Neutrophil (primary cell): ENCODE results near the gene PTPN14.

Source experiments
- H3K27ac ChIP-seq: fragments of 200-600 bp; sonication (generic); 2 replicates; pipeline ENCODE4 v1.5.1; 2016; ENCODE audit warnings: mild to moderate bottlenecking, moderate library complexity
- H3K27me3 ChIP-seq: fragments of 200-600 bp; sonication (generic); 2 replicates; pipeline ENCODE4 v1.6.0; 2016; ENCODE audit warnings: mild to moderate bottlenecking
- H3K36me3 ChIP-seq: fragments of 200-600 bp; sonication (generic); 2 replicates; pipeline ENCODE4 v1.5.1; 2017
- H3K4me1 ChIP-seq, 2 experiments: fragments of 200-600 bp in 1 of 2; sonication (generic) in 1 of 2; 1 replicate in 1 of 2; 2 replicates in 1 of 2; pipeline versions ENCODE4 v1.5.1 to v1.6.1; 2013 to 2016; ENCODE audit warnings: low read depth in 1 of 2, low read length in 1 of 2, mild to moderate bottlenecking in 1 of 2, moderate library complexity in 1 of 2; ENCODE audit not compliant: control insufficient read depth in 1 of 2, insufficient read depth in 1 of 2
- H3K4me3 ChIP-seq, 2 experiments: fragments of 200-600 bp in 1 of 2; sonication (generic) in 1 of 2; 1 replicate in 1 of 2; 2 replicates in 1 of 2; pipeline ENCODE4 v1.5.1; 2013 to 2016; ENCODE audit warnings: low read depth in 1 of 2, low read length in 1 of 2, mild to moderate bottlenecking in 1 of 2, moderate library complexity in 1 of 2
- H3K9me3 ChIP-seq: fragments of 200-600 bp; sonication (generic); 2 replicates; pipeline ENCODE4 v1.5.1; 2016
- CTCF ChIP-seq: fragments of 200-600 bp; sonication (generic); IDR thresholded peaks from 2 replicates; pipeline ENCODE4 v1.5.1; 2016; ENCODE audit warnings: antibody characterized with exemption

PTPN14 gene

GRCh38 chr1:214446772-214447556 lies 104.4 kb downstream of the PTPN14 start:
- Histone ChIP-seq H3K36me3 (no peaks in the 10 kb centered on the region), H3K4me3 (no peak overlapping the region), H3K27ac (no peak overlapping the region), H3K9me3 (no peaks in the 10 kb centered on the region), H3K27me3 (no peaks in the 10 kb centered on the region), H3K4me1 (no peaks in the 10 kb centered on the region)
- TF ChIP-seq CTCF, result no peak

GRCh38 chr1:214445831-214446614 lies 105.4 kb downstream of the PTPN14 start:
- no peaks in the 10 kb centered on the region for H3K4me1 ChIP-seq

GRCh38 chr1:214445199-214445598 lies 106.2 kb downstream of the PTPN14 start:
- no peak overlapping the region for H3K27ac ChIP-seq
- H3K4me3 ChIP-seq, result no peak overlapping the region
- H3K36me3 ChIP-seq, result no peaks in the 10 kb centered on the region
- H3K9me3 ChIP-seq, result no peaks in the 10 kb centered on the region
- no peaks in the 10 kb centered on the region for H3K4me1 ChIP-seq
- TF ChIP-seq CTCF, result no peak
- no peaks in the 10 kb centered on the region for H3K27me3 ChIP-seq

More at GRCh38 chr1:214445831-214446614, 105.4 kb downstream of the PTPN14 start:
- Histone ChIP-seq H3K4me3 (no peak overlapping the region), H3K36me3 (no peaks in the 10 kb centered on the region), H3K9me3 (no peaks in the 10 kb centered on the region), H3K27ac (no peak overlapping the region), H3K27me3 (no peaks in the 10 kb centered on the region)
- TF ChIP-seq CTCF, result no peak

GRCh38 chr1:214444182-214444939 lies 107.0 kb downstream of the PTPN14 start:
- H3K4me1 ChIP-seq, result peaks cover 0 to 5% of the 10 kb centered on the region in 2 experiments
- no peaks in the 10 kb centered on the region for H3K27me3 ChIP-seq
- no peaks in the 10 kb centered on the region for H3K36me3 ChIP-seq
- TF ChIP-seq CTCF, result no peak
- no peak overlapping the region for H3K4me3 ChIP-seq
- H3K9me3 ChIP-seq, result no peaks in the 10 kb centered on the region
- no peak overlapping the region for H3K27ac ChIP-seq

- no peak for TF ChIP-seq CTCF
- no peaks in the 10 kb centered on the region for H3K9me3 ChIP-seq
- H3K4me3 ChIP-seq, result no peak overlapping the region
- no peak overlapping the region for H3K27ac ChIP-seq
- no peaks in the 10 kb centered on the region for H3K36me3 ChIP-seq
- no peaks in the 10 kb centered on the region for H3K27me3 ChIP-seq
- H3K4me1 ChIP-seq, result peaks cover 0 to 8% of the 10 kb centered on the region in 2 experiments
These were observed 110.3 kb downstream of the PTPN14 start for GRCh38 chr1:214441119-214441518.
